ENCODE measurements around the gene CMPK1. TPM values are rescaled to one million over a fixed set of nuclear protein-coding genes. Genes with fewer than 3 reads are reported as not detected.

CMPK1 gene
- total and polyA plus RNA-seq, 8 donors = 25.7 to 174 (median 98.0) TPM

DNA sequence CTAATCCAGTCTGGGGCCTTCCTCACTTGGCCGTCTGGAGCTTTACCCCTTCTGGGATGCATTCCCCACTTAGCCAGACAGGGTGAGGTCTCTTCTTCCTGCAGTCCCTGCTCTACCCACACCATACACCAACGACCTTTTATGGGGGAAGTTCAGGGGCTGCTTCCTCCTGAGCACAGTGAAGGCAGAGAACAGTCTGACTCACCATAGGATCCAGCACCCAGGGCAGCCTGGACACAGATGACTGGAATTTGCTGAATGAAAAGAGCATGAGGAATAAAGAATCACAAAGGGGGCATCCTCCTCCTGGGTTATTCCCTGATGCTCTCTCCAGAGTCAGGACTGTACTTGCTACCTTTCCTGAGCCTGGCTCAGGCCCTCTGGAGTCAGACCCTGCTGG, 77.8 kb downstream of the CMPK1 start:
- no peak overlapping the region for H3K27ac ChIP-seq
- WGBS, 5 donors = 43 to 54% (median 49%) methylated on average over 2 of the region's 2 CpGs
- H3K27me3 ChIP-seq = peaks cover under 1 to 61% (median 24%) of the 10 kb centered on the region in 3 donors
- intact Hi-C loops (cut with DNase I; ENCODE audit: low total_unique reads) = no loop called here
- no peaks in the 10 kb centered on the region for H3K9me3 ChIP-seq
- DNase-seq = no peak
- no peaks in the 10 kb centered on the region for H3K36me3 ChIP-seq
- TF ChIP-seq, protein P1, sequence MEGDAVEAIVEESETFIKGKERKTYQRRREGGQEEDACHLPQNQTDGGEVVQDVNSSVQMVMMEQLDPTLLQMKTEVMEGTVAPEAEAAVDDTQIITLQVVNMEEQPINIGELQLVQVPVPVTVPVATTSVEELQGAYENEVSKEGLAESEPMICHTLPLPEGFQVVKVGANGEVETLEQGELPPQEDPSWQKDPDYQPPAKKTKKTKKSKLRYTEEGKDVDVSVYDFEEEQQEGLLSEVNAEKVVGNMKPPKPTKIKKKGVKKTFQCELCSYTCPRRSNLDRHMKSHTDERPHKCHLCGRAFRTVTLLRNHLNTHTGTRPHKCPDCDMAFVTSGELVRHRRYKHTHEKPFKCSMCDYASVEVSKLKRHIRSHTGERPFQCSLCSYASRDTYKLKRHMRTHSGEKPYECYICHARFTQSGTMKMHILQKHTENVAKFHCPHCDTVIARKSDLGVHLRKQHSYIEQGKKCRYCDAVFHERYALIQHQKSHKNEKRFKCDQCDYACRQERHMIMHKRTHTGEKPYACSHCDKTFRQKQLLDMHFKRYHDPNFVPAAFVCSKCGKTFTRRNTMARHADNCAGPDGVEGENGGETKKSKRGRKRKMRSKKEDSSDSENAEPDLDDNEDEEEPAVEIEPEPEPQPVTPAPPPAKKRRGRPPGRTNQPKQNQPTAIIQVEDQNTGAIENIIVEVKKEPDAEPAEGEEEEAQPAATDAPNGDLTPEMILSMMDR (IDR thresholded peaks at IDR 0.05) = no peak
- TF ChIP-seq POLR2A (IDR thresholded peaks at IDR 0.05) (no peak), POLR2AphosphoS5 (IDR thresholded peaks at IDR 0.05) (no peak), EP300 (IDR thresholded peaks at IDR 0.05) (no peak)
- H3K4me1 ChIP-seq = peaks cover under 1 to 1% (median 1%) of the 10 kb centered on the region in 4 donors
- no peak overlapping the region for H3K4me3 ChIP-seq

DNA sequence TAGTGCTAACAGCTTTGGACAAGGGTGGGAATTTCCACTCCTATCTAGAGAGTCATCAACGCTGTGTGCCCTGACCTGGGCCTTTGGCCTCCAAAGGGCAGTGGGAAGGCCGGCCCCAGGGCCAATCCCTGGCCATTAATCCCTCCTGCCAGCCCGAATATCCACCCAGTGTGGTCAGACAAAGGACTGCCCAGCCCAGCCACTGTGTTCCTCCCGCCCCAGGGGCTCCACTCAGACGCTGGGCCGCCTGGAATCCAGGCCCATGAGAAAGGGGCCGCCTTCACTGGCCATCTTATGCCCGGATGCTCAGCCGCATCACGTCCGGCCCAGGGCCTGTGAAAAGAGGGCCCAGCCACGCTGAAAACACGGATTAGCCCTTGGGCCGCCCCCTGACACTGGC, 78.8 kb downstream of the CMPK1 start:
- Histone ChIP-seq H3K36me3 (no peaks in the 10 kb centered on the region), H3K4me3 (no peak overlapping the region), H3K4me1 (peaks cover 3 to 10% (median 4%) of the 10 kb centered on the region in 4 donors), H3K27me3 (peaks cover 11 to 71% (median 34%) of the 10 kb centered on the region in 3 donors), H3K9me3 (no peaks in the 10 kb centered on the region), H3K27ac (no peak overlapping the region)
- DNase-seq = no peak
- intact Hi-C loops (cut with DNase I; ENCODE audit: low total_unique reads) = no loop called here
- TF ChIP-seq POLR2AphosphoS5 (IDR thresholded peaks at IDR 0.05) (no peak), POLR2A (IDR thresholded peaks at IDR 0.05) (no peak), EP300 (IDR thresholded peaks at IDR 0.05) (no peak)
- TF ChIP-seq, protein P1 (IDR thresholded peaks at IDR 0.05) = no peak
- WGBS, 5 donors = 86 to 93% (median 89%) methylated on average over 6 to 14 of the region's 14 CpGs

DNA sequence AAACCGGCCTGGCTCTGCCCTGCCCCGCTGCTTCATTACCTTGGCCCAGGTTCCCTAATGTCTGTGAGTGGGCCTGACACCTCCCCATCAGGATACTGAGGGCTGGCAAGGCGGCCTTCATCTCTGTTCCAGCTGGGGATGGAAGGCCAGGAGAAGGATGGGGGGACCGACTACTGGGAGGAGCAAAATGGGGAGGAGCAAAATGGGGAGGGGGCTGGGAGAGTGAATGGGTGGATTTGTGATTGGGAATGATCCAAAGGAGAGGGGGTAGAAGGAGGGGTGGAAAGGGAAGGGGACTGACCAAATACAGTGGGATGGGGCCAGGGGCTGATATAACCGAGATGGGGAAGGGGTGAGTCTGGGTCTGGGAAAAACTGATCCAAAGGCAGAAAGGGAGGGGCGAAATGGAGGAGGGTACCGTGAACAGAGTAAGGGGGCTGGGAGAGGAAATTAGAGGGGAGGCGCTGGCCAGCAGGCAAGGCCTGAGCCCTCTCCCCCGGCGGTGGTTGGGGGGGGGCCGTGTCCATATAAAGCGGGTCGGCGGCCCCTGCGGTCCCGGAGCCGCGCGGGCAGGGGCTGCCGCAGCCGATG, 82.2 kb downstream of the CMPK1 start, which contains the start of gene FOXE3:
Gene FOXE3, plus strand, starts transcription at position 558 of the 591 bp plus-strand sequence. Its CDS starts 31 bp downstream, at position 589.
- Histone ChIP-seq H3K9me3 (no peaks in the 10 kb centered on the region), H3K4me1 (peaks cover 3 to 10% (median 4%) of the 10 kb centered on the region in 4 donors), H3K27me3 (peaks cover 12 to 92% (median 46%) of the 10 kb centered on the region in 3 donors), H3K36me3 (no peaks in the 10 kb centered on the region), H3K4me3 (peak within 1 kb of the TSS; percentile 15 to 44 (median 26)), H3K27ac (no peak within 1 kb of the TSS)
- 20 to 30% (median 26%) methylated on average over 13 to 21 of the region's 21 CpGs for WGBS, 5 donors
- TF ChIP-seq POLR2A (IDR thresholded peaks at IDR 0.05) (no peak), POLR2AphosphoS5 (IDR thresholded peaks at IDR 0.05) (no peak), EP300 (IDR thresholded peaks at IDR 0.05) (no peak)
- TF ChIP-seq, protein P1 (IDR thresholded peaks at IDR 0.05) = no peak
- no peak for DNase-seq
- intact Hi-C loops (cut with DNase I; ENCODE audit: low total_unique reads) = no loop called here

DNA sequence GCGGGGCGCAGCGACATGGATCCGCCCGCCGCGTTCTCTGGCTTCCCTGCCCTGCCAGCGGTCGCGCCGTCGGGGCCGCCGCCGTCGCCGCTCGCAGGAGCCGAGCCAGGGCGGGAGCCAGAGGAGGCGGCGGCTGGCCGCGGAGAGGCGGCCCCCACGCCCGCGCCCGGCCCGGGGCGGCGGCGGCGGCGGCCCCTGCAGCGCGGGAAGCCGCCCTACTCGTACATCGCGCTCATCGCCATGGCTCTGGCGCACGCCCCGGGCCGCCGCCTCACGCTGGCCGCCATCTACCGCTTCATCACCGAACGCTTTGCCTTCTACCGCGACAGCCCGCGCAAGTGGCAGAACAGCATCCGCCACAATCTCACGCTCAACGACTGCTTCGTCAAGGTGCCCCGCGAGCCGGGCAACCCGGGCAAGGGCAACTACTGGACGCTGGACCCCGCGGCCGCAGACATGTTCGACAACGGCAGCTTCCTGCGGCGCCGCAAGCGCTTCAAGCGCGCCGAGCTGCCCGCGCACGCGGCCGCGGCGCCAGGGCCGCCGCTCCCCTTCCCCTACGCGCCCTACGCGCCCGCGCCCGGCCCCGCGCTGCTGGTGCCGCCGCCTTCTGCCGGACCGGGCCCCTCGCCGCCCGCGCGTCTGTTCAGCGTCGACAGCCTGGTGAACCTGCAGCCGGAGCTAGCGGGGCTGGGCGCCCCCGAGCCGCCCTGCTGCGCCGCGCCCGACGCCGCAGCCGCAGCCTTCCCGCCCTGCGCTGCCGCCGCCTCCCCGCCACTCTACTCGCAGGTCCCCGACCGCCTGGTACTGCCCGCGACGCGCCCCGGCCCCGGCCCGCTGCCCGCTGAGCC, 83.0 kb downstream of the CMPK1 start:
- Histone ChIP-seq H3K4me3 (peak overlapping the region; percentile 15 to 44 (median 26)), H3K4me1 (peaks cover 3 to 10% (median 4%) of the 10 kb centered on the region in 4 donors), H3K36me3 (no peaks in the 10 kb centered on the region), H3K27me3 (peaks cover 12 to 93% (median 46%) of the 10 kb centered on the region in 3 donors), H3K27ac (no peak overlapping the region), H3K9me3 (no peaks in the 10 kb centered on the region)
- 0 to 5% (median 2%) methylated on average over 26 to 134 of the region's 134 CpGs for WGBS, 5 donors
- DNase-seq = peak in 1 of 2 donors; percentile 45
- no peak for TF ChIP-seq EP300 (IDR thresholded peaks at IDR 0.05)
- TF ChIP-seq POLR2A (IDR thresholded peaks at IDR 0.05) = no peak
- no peak for TF ChIP-seq POLR2AphosphoS5 (IDR thresholded peaks at IDR 0.05)
- TF ChIP-seq, protein P1 (IDR thresholded peaks at IDR 0.05) = no peak
- intact Hi-C loops (cut with DNase I; ENCODE audit: low total_unique reads) = no loop called here
